G401 (cell line): ENCODE results near the gene YAE1. TPM values are rescaled to one million over a fixed set of nuclear protein-coding genes. Genes with fewer than 3 reads are reported as not detected.
"Not testable (repeated sequence)": the region's sequence is repeated elsewhere in the genome, so short reads cannot be mapped to it uniquely, and the experiment has no call there.

ENCODE experiments used
- DNase-seq: peaks from one replicate; pipeline ENCODE4 v3.0.0-alpha.2; 2015; ENCODE audit warnings: low spot score
- in situ Hi-C: cut with HindIII; loops from 2 replicates; pipeline ENCODE4 v1.10.0; 2016; ENCODE audit warnings: low sequenced_read_pairs, mixed read lengths
- total RNA-seq: library from RNA; depleted of rRNA; stranded (reverse); fragments of >200 nt; shearing (Covaris generic); gene quantifications from 2 replicates; pipeline ENCODE4 v1.2.3, GENCODE V29; 2014; rRNA removed

Gene YAE1
- total RNA-seq: 36.8 and 42.2 TPM in 2 replicates

GRCh38 chr7:39566023-39566921, at the start of gene YAE1:
Gene YAE1, plus strand, starts transcription at chr7:39566404. Its CDS starts 15 bp downstream, at chr7:39566419.
- in situ Hi-C loops: no loop called here
- DNase-seq: peak; percentile 88

- DNase-seq: no peak
- in situ Hi-C loops: no loop called here
Observed at GRCh38 chr7:39516498-39516897, 49.7 kb upstream of the YAE1 start.

- in situ Hi-C loops: no loop called here
- no peak for DNase-seq
Observed at GRCh38 chr7:39517240-39517639, 49.0 kb upstream of the YAE1 start.

GRCh38 chr7:39525926-39526325, 40.3 kb upstream of the YAE1 start:
- no peak for DNase-seq
- in situ Hi-C loops: no loop called here

GRCh38 chr7:39526666-39527065, 39.5 kb upstream of the YAE1 start:
- DNase-seq: no peak
- in situ Hi-C loops: no loop called here

GRCh38 chr7:39527296-39527695, 38.9 kb upstream of the YAE1 start:
- in situ Hi-C loops: no loop called here
- DNase-seq: no peak

GRCh38 chr7:39527951-39528350, 38.3 kb upstream of the YAE1 start:
- no peak for DNase-seq
- in situ Hi-C loops: no loop called here

GRCh38 chr7:39528849-39529248, 37.4 kb upstream of the YAE1 start:
- in situ Hi-C loops: no loop called here

GRCh38 chr7:39529582-39529981, 36.6 kb upstream of the YAE1 start:
- DNase-seq: no peak
- in situ Hi-C loops: no loop called here

More at GRCh38 chr7:39528849-39529248, 37.4 kb upstream of the YAE1 start:
- no peak for DNase-seq

- in situ Hi-C loops: no loop called here
- no peak for DNase-seq
Observed at GRCh38 chr7:39530971-39531370, 35.2 kb upstream of the YAE1 start.

- no peak for DNase-seq
- in situ Hi-C loops: no loop called here
Observed at GRCh38 chr7:39531818-39532217, 34.4 kb upstream of the YAE1 start.

- no peak for DNase-seq
- in situ Hi-C loops: no loop called here
Observed at GRCh38 chr7:39532832-39533231, 33.4 kb upstream of the YAE1 start.

GRCh38 chr7:39534599-39534998, 31.6 kb upstream of the YAE1 start:
- in situ Hi-C loops: no loop called here
- DNase-seq: no peak

- no peak for DNase-seq
- in situ Hi-C loops: no loop called here
Observed at GRCh38 chr7:39535064-39535463, 31.1 kb upstream of the YAE1 start.

- DNase-seq: no peak
- in situ Hi-C loops: no loop called here
Observed at GRCh38 chr7:39535720-39536119, 30.5 kb upstream of the YAE1 start.

GRCh38 chr7:39536951-39537350, 29.3 kb upstream of the YAE1 start:
- in situ Hi-C loops: no loop called here
- DNase-seq: no peak

GRCh38 chr7:39539816-39540215, 26.4 kb upstream of the YAE1 start:
- no peak for DNase-seq
- in situ Hi-C loops: no loop called here

- in situ Hi-C loops: no loop called here
- no peak for DNase-seq
Observed at GRCh38 chr7:39540320-39540719, 25.9 kb upstream of the YAE1 start.

GRCh38 chr7:39541511-39541910, 24.7 kb upstream of the YAE1 start:
- in situ Hi-C loops: no loop called here
- no peak for DNase-seq

GRCh38 chr7:39544774-39545173, 21.4 kb upstream of the YAE1 start:
- in situ Hi-C loops, DNase-seq: not testable (repeated sequence)

GRCh38 chr7:39547336-39547735, 18.9 kb upstream of the YAE1 start:
- in situ Hi-C loops: no loop called here

More at GRCh38 chr7:39547336-39547735, 18.9 kb upstream of the YAE1 start:
- no peak for DNase-seq
